Heart left ventricle (tissue), 16 donors: ENCODE results near the gene PSMB10. TPM values are rescaled to one million over a fixed set of nuclear protein-coding genes. Genes with fewer than 3 reads are reported as not detected.

Source experiments
- ATAC-seq, 4 donors: fragments of 200-7000 bp; cut with Tn5 transposase; one replicate each; pipeline ENCODE4 v1.9.1; 2020 to 2022; ENCODE audit warnings: moderate library complexity in 4 of 4, mild to moderate bottlenecking in 3 of 4, moderate number of reproducible peaks in 1 of 4
- DNase-seq, 5 donors: peaks; one replicate each; pipeline ENCODE4 v3.0.0-alpha.2; 2020
- H3K27ac ChIP-seq, 12 donors: fragments of 200-600 bp; sonication (generic) in 4 of 12; one replicate each; pipeline versions ENCODE4 v1.5.0 to v1.8.0; 2016 to 2022; ENCODE audit warnings: mild to moderate bottlenecking in 2 of 12
- H3K27me3 ChIP-seq, 9 donors: fragments of 200-600 bp; sonication (generic) in 2 of 9; one replicate each; pipeline versions ENCODE4 v1.5.1 to v1.8.0; 2016 to 2022; ENCODE audit warnings: mild to moderate bottlenecking in 3 of 9
- H3K36me3 ChIP-seq, 9 donors: fragments of 200-600 bp; sonication (generic) in 2 of 9; one replicate each; pipeline versions ENCODE4 v1.5.0 to v1.8.0; 2018 to 2022; ENCODE audit warnings: mild to moderate bottlenecking in 2 of 9
- H3K4me1 ChIP-seq, 12 donors: fragments of 200-600 bp; sonication (generic) in 4 of 12; one replicate each; pipeline versions ENCODE4 v1.5.0 to v1.8.0; 2016 to 2022; ENCODE audit warnings: mild to moderate bottlenecking in 3 of 12
- H3K4me3 ChIP-seq, 12 donors: fragments of 200-600 bp; sonication (generic) in 4 of 12; one replicate each; pipeline versions ENCODE4 v1.5.0 to v1.8.0; 2017 to 2022; ENCODE audit warnings: mild to moderate bottlenecking in 9 of 12, moderate library complexity in 4 of 12
- H3K9me3 ChIP-seq, 12 donors: fragments of 200-600 bp; sonication (generic) in 4 of 12; one replicate each; pipeline versions ENCODE4 v1.5.0 to v1.8.0; 2016 to 2022; ENCODE audit warnings: mild to moderate bottlenecking in 1 of 12
- CTCF ChIP-seq, 12 donors: fragments of 200-600 bp; sonication (generic) in 4 of 12; IDR thresholded peaks; one replicate each; pipeline versions ENCODE4 v1.5.0 to v1.8.0; 2018 to 2022; ENCODE audit warnings: antibody characterized with exemption in 12 of 12, mild to moderate bottlenecking in 5 of 12
- POLR2A ChIP-seq, 2 donors: fragments of 450-650 bp; IDR thresholded peaks; one replicate each; pipeline ENCODE4 v1.6.1; 2017; ENCODE audit warnings: antibody characterized with exemption in 2 of 2, mild to moderate bottlenecking in 2 of 2, moderate library complexity in 2 of 2
- WGBS, 4 donors: extraction: QIAGEN DNeasy Blood & Tissue Kit in 2 of 4; methylation state at CpG; one replicate each; pipeline versions ENCODE4 v1.1.5 to v1.1.7; 2013 to 2018; 5-methylcytosine and 5-hydroxymethylcytosine counted together
- intact Hi-C, 10 donors: fragments of 100-400 bp; cut with DNase I; formaldehyde crosslinking; loops; one replicate each; pipeline versions ENCODE4 v1.11.1 to v1.14.2; 2022
- long read RNA-seq, 3 donors: library from polyadenylated mRNA; unstranded; transcript quantifications; one replicate each; pipeline ENCODE4 v2.0.0, GENCODE V29; 2020 to 2021
- polyA plus RNA-seq, 2 donors: library from polyadenylated mRNA; stranded (reverse); fragments of 200-250 nt; gene quantifications; one replicate each; pipeline ENCODE4 v1.2.3, GENCODE V29; 2013
- total RNA-seq, 9 donors: library from RNA; depleted of rRNA in 2 of 9; stranded (reverse); fragments of >200 nt in 2 of 9; fragmentation: NEBNext Ultra II Directional in 3 of 9; extraction: Animal tissue kit (Norgen Biotek cat#: 25700) in 3 of 9; gene quantifications; one replicate each; pipeline versions ENCODE4 v1.1.0 to v1.2.4, GENCODE V29; 2016 to 2023
- donor health status: ischemic (EF 13 %, LVEDD 7.1; RV severe dilation, severe dysfunction).
- donor health status: healthy with polysubstance abuse.
- donor health status: DM: no; HTN: yes; CAD: no.
- donor health status: DM: no; HTN: no; CAD: no.
- donor health status: ischemic (EF 25% LVEDD 6.9; RV normal size, moderate dysfunction).
- donor health status: ischemic (EF 25% LVEDD 5.7; RV mildly dilated, moderate dysfunction).
- donor health status: healthy.
- donor health status: DM: yes; HTN: yes; CAD: no.
- donor health status: ischemic (EF 35%, LVEDD 5.7; RV mildly dilated, moderate dysfunction).
- donor health status: nonischemic (EF 11% LVEDD 7.7; RV severe dilation, severe dysfunction).
- donor health status: DM: yes; HTN: yes; CAD: no.
- donor health status: PGD.
- donor health status: ischemic (EF 29% LVEDD 5.4; RV normal size, mild dysfunction).
- donor health status: nonischemic (EF 23%, LVEDD 6.1; RV moderate dilation, normal function).

PSMB10 gene
- total RNA-seq (100 to 1,000 TPM in 1 of 9 donors, 10 to 100 TPM in 8; 39.4 to 182 (median 60.5) TPM), polyA plus RNA-seq (100 to 1,000 TPM in 1 of 2 donors, 10 to 100 TPM in 1; 56.9 to 118 TPM)
- long read RNA-seq, donor 1, transcript PSMB10-201 (8 exons, 1,218 nt), result minor isoform, 7 of 26 reads
- long read RNA-seq, donor 1, transcript PSMB10-203 (4 exons, 591 nt), result major isoform, 14 of 26 reads
- long read RNA-seq, donor 1, partial matches to known transcripts, result 5 of 26 reads
- long read RNA-seq, donor 1, other reads (novel, unspliced or antisense), result 0 of 26 reads
- long read RNA-seq, donor 2, transcript PSMB10-201 (8 exons, 1,218 nt), result major isoform, 8 of 18 reads
- long read RNA-seq, donor 2, transcript PSMB10-203 (4 exons, 591 nt), result minor isoform, 5 of 18 reads
- long read RNA-seq, donor 2, partial matches to known transcripts, result 4 of 18 reads
- long read RNA-seq, donor 2, other reads (novel, unspliced or antisense), result 1 of 18 reads
- long read RNA-seq, donor 3, transcript PSMB10-203 (4 exons, 591 nt), result major isoform, 7 of 15 reads
- long read RNA-seq, donor 3, partial matches to known transcripts, result 5 of 15 reads
- long read RNA-seq, donor 3, other reads (novel, unspliced or antisense), result 0 of 15 reads

- Histone ChIP-seq H3K4me3 (peak within 1 kb of the TSS; percentile 57 to 98 (median 77)), H3K27me3 (no peaks in the 10 kb centered on the region), H3K36me3 (peaks cover 0 to 62% (median 33%) of the 10 kb centered on the region in 9 donors), H3K27ac (peak within 1 kb of the TSS; percentile 82 to 99 (median 92)), H3K9me3 (no peaks in the 10 kb centered on the region), H3K4me1 (peaks cover 0 to 42% (median 23%) of the 10 kb centered on the region in 12 donors)
- TF ChIP-seq CTCF (IDR thresholded peaks at IDR 0.05), result no peak
- TF ChIP-seq POLR2A (IDR thresholded peaks at IDR 0.05), result peak in 1 of 2 donors; percentile 27
- intact Hi-C loops, result loop anchor here in 5 of 10 donors (5.0 to 10.0 kb wide), 3 partner anchors 98 to 412 kb away; partner anchors contain the start of gene RIPOR1 (in 2 of the 5)
- ATAC-seq (peak; percentile 2 to 48 (median 16)), DNase-seq (peak in 4 of 5 donors; percentile 56 to 75 (median 70))
- WGBS, 4 donors, result 0 to 2% (median 1%) methylated on average over 32 to 54 of the region's 54 CpGs
Measured at GRCh38 chr16:67936124-67936879, at the start of gene PSMB10. TSS of gene PSMB10 (minus strand) at chr16:67936850. CDS start at chr16:67936749, 101 bp downstream.

- Histone ChIP-seq H3K4me1 (peaks cover 7 to 35% (median 23%) of the 10 kb centered on the region in 12 donors), H3K36me3 (no peaks in the 10 kb centered on the region), H3K9me3 (no peaks in the 10 kb centered on the region), H3K4me3 (no peak overlapping the region), H3K27ac (no peak overlapping the region), H3K27me3 (no peaks in the 10 kb centered on the region)
- TF ChIP-seq CTCF (IDR thresholded peaks at IDR 0.05) (no peak), POLR2A (IDR thresholded peaks at IDR 0.05) (no peak)
- intact Hi-C loops, result no loop called here
- 95 to 96% (median 96%) methylated on average over 16 to 49 of the region's 49 CpGs for WGBS, 4 donors
- ATAC-seq, result no peak
- DNase-seq, result no peak
Measured at GRCh38 chr16:67982011-67982696, 45.5 kb upstream of the PSMB10 start.

GRCh38 chr16:67979955-67980678 is 43.5 kb upstream of the PSMB10 start, which contains the start of gene DPEP3:
TSS of gene DPEP3 (minus strand) at chr16:67980499. CDS start at chr16:67980380, 119 bp downstream.
- Histone ChIP-seq H3K27me3 (no peaks in the 10 kb centered on the region), H3K4me3 (no peak within 1 kb of the TSS), H3K27ac (no peak within 1 kb of the TSS), H3K36me3 (no peaks in the 10 kb centered on the region), H3K4me1 (peaks cover 5 to 23% (median 16%) of the 10 kb centered on the region in 12 donors), H3K9me3 (no peaks in the 10 kb centered on the region)
- ATAC-seq (peak in 1 of 4 donors; percentile 6), DNase-seq (no peak)
- intact Hi-C loops, result no loop called here
- WGBS, 4 donors, result 60 to 77% (median 61%) methylated on average over 33 to 62 of the region's 62 CpGs
- TF ChIP-seq POLR2A (IDR thresholded peaks at IDR 0.05) (no peak), CTCF (IDR thresholded peaks at IDR 0.05) (peak in 5 of 12 donors; percentile 16 to 31 (median 22))
